K562 (cell line): ENCODE measurements around the gene TCP10L. TPM values are rescaled to one million over a fixed set of nuclear protein-coding genes. Genes with fewer than 3 reads are reported as not detected.
A peak's percentile ranks its signal among the peaks of the same experiment; 100 is the strongest.

ENCODE experiments used
- ATAC-seq: fragments of 200-7000 bp; cut with Tn5 transposase; 3 replicates; pipeline ENCODE4 v1.9.1; 2020; ENCODE audit warnings: moderate library complexity
- BruUV-seq: library from RNA; stranded (reverse); fragments of 400-500 nt; replicated peaks from 2 replicates; lab custom pipeline; 2021; lab: Mats Ljungman, UMichigan
- CTCF ChIA-PET: fragments of 300-600 bp; formaldehyde crosslinking; extraction: SDS; loops from one replicate; lab custom pipeline; 2021; ENCODE audit warnings: low intra/inter-chr PET ratio; lab: Yijun Ruan, JAX
- POLR2A ChIA-PET: fragments of 300-600, 350-650 bp; sonication (Branson Sonifier 250); formaldehyde crosslinking; extraction: SDS; loops from one replicate; lab custom pipeline; 2021; ENCODE audit warnings: antibody characterized with exemption, inconsistent platforms; lab: Yijun Ruan, JAX
- DNase-seq, 4 experiments: peaks; one replicate each; pipeline versions ENCODE4 v3.0.0 to v3.0.0-alpha.2; 2011 to 2018; ENCODE audit warnings: low spot score in 3 of 4, mixed read lengths in 3 of 4; ENCODE audit errors: extremely low read depth in 1 of 4
- FAIRE-seq: peaks from 2 replicates; lab custom pipeline; 2011; peaks lifted over from hg19 to GRCh38; lab: Jason Lieb, UNC
- H2AFZ ChIP-seq: 2 replicates; pipeline ENCODE4 v1.6.0; 2011; ENCODE audit warnings: low read depth, low read length, control low read depth, inconsistent platforms
- H3K27ac ChIP-seq: fragments of 200-600 bp; 3 replicates; pipeline ENCODE4 v1.8.0; 2011; ENCODE audit warnings: low read depth, mild to moderate bottlenecking, control low read depth, inconsistent platforms, low read length, moderate library complexity, mixed read lengths; ENCODE audit errors: extremely low read depth
- H3K27me3 ChIP-seq, 2 experiments: fragments of 300-600 bp in 1 of 2; 2 replicates in 1 of 2; 3 replicates in 1 of 2; pipeline versions ENCODE4 v1.6.0 to v1.8.0; 2011; ENCODE audit warnings: inconsistent platforms in 2 of 2, low read length in 2 of 2, mild to moderate bottlenecking in 1 of 2, mixed read lengths in 1 of 2, moderate library complexity in 1 of 2; ENCODE audit not compliant: control insufficient read depth in 2 of 2, insufficient read depth in 2 of 2
- H3K36me3 ChIP-seq: fragments of 300-600 bp; 3 replicates; pipeline ENCODE4 v1.8.0; 2011; ENCODE audit warnings: mild to moderate bottlenecking, low read length, inconsistent platforms; ENCODE audit not compliant: control insufficient read depth, insufficient read depth
- H3K4me1 ChIP-seq, 2 experiments: fragments of 200-600 bp in 1 of 2; replicated peaks in 1 of 2; 2 replicates in 1 of 2; 3 replicates in 1 of 2; pipeline versions ENCODE4 v1.5.1 to v1.8.0; 2011; ENCODE audit warnings: inconsistent platforms in 2 of 2, low read length in 2 of 2, mild to moderate bottlenecking in 1 of 2, mixed read lengths in 1 of 2, moderate library complexity in 1 of 2; ENCODE audit not compliant: control insufficient read depth in 2 of 2, insufficient read depth in 2 of 2
- H3K4me2 ChIP-seq: 2 replicates; pipeline ENCODE4 v1.6.1; 2011; ENCODE audit warnings: low read length, control low read depth, inconsistent platforms, mixed read lengths; ENCODE audit not compliant: insufficient read depth
- H3K4me3 ChIP-seq: fragments of 200-600 bp; sonication (generic), shearing (Covaris generic); 2 replicates; pipeline ENCODE4 v1.5.1; 2016; ENCODE audit warnings: control low read depth, inconsistent platforms
- H3K79me2 ChIP-seq: fragments of 200-600 bp; 3 replicates; pipeline ENCODE4 v1.8.0; 2011; ENCODE audit warnings: low read length, inconsistent platforms; ENCODE audit not compliant: control insufficient read depth, insufficient read depth
- H3K9ac ChIP-seq, 2 experiments: 2 replicates each; pipeline versions ENCODE4 v1.6.0 to v1.6.1; 2011; ENCODE audit warnings: low read depth in 2 of 2, low read length in 2 of 2, control low read depth in 1 of 2, inconsistent platforms in 1 of 2, mild to moderate bottlenecking in 1 of 2, mixed read lengths in 1 of 2; ENCODE audit not compliant: insufficient read depth in 1 of 2
- H3K9me1 ChIP-seq: one replicate; pipeline ENCODE4 v1.6.0; 2011; ENCODE audit warnings: inconsistent platforms, mild to moderate bottlenecking, low read length, moderate library complexity; ENCODE audit not compliant: control insufficient read depth, insufficient read depth
- H3K9me3 ChIP-seq: replicated peaks from 2 replicates; pipeline ENCODE4 v1.5.1; 2011; ENCODE audit warnings: low read depth, low read length, inconsistent platforms; ENCODE audit not compliant: control insufficient read depth, insufficient read depth
- H4K20me1 ChIP-seq: replicated peaks from 2 replicates; pipeline ENCODE4 v1.6.1; 2011; ENCODE audit warnings: low read length, inconsistent platforms, mixed read lengths; ENCODE audit not compliant: control insufficient read depth, insufficient read depth
- ERF ChIP-seq: fragments of 450-650 bp; formaldehyde crosslinking; IDR thresholded peaks from 2 replicates; pipeline ENCODE4 v1.4.0; 2020; ENCODE audit warnings: mild to moderate bottlenecking, mixed read lengths
- HNRNPLL ChIP-seq: fragments of 200-400 bp; formaldehyde crosslinking; IDR thresholded peaks from 2 replicates; pipeline ENCODE4 v1.6.1; 2017; ENCODE audit warnings: low read length, low read depth, mild to moderate bottlenecking; ENCODE audit not compliant: poor library complexity, severe bottlenecking
- KLF1 ChIP-seq: fragments of 450-650 bp; IDR thresholded peaks from 2 replicates; pipeline ENCODE4 v1.6.1; 2016; ENCODE audit warnings: missing genetic modification characterization, missing compliant biosample characterization
- MXI1 ChIP-seq: IDR thresholded peaks from 2 replicates; pipeline ENCODE4 v1.6.1; 2011; ENCODE audit warnings: low read depth, mild to moderate bottlenecking, improper control_type of control experiment, low read length
- NRF1 ChIP-seq, 2 experiments: fragments of 450-650 bp; IDR thresholded peaks in 1 of 2; conservative IDR thresholded peaks in 1 of 2; 2 replicates each; pipeline ENCODE4 v1.6.1; 2014; ENCODE audit warnings: mild to moderate bottlenecking in 2 of 2
- RHOXF2B ChIP-seq: fragments of 250-450 bp; sonication (Bioruptor Pico); conservative IDR thresholded peaks from 2 replicates; pipeline ENCODE4 v1.5.1; 2021
- TAF9B ChIP-seq: fragments of 450-650 bp; IDR thresholded peaks from 2 replicates; pipeline ENCODE4 v1.6.1; 2018; ENCODE audit warnings: mild to moderate bottlenecking; ENCODE audit not compliant: partially characterized antibody
- TCFL5 ChIP-seq: fragments of 250-450 bp; sonication (Bioruptor Pico); conservative IDR thresholded peaks from 2 replicates; pipeline ENCODE4 v1.6.1; 2021; ENCODE audit warnings: mild to moderate bottlenecking, moderate library complexity, matching md5 sums
- ZNF184 ChIP-seq: sonication (generic); formaldehyde crosslinking; IDR thresholded peaks from 2 replicates; pipeline ENCODE4 v1.5.0; 2020; ENCODE audit warnings: missing genetic modification reagents
- ZNF232 ChIP-seq: sonication (generic); formaldehyde crosslinking; IDR thresholded peaks from 2 replicates; pipeline ENCODE4 v1.8.0; 2022; ENCODE audit warnings: mild to moderate bottlenecking, missing genetic modification reagents
- ZNF263 ChIP-seq: sonication (generic); formaldehyde crosslinking; IDR thresholded peaks from 2 replicates; pipeline ENCODE4 v1.8.0; 2022; ENCODE audit warnings: mild to moderate bottlenecking, missing genetic modification reagents, borderline replicate concordance
- WGBS: fragments of 100-300 bp; shearing (Covaris generic); methylation state at CpG from one replicate; pipeline ENCODE4 v1.1.6; 2016; ENCODE audit warnings: low coverage, mixed read lengths; ENCODE audit not compliant: insufficient coverage; ENCODE audit errors: missing lambda C conversion rate; 5-methylcytosine and 5-hydroxymethylcytosine counted together
- in situ Hi-C: fragments of 300-500 bp; cut with MboI; formaldehyde crosslinking; loops from 4 replicates; pipeline ENCODE4 v1.15.0; 2018; ENCODE audit warnings: inconsistent platforms, mixed read lengths
- intact Hi-C: fragments of 100-400 bp; cut with micrococcal nuclease; formaldehyde crosslinking; loops from 2 replicates; pipeline ENCODE4 v1.14.2; 2022
- polyA plus RNA-seq, 8 experiments: library from polyadenylated mRNA; depleted of rRNA in 4 of 8; stranded (reverse) in 5 of 8; unstranded in 3 of 8; fragments of >200 nt; fragmentation: Nextera tagmentation in 2 of 8; fragmentation: Illumina TruSeq in 1 of 8; extraction: Ambion mirVana in 2 of 8; extraction: Trizol in 1 of 8; gene quantifications; 2 replicates each; pipeline versions ENCODE4 v1.2.1 to v1.2.3, GENCODE V29; 2011 to 2014; ENCODE audit warnings: inconsistent platforms in 1 of 8, missing spikeins in 1 of 8
- total RNA-seq, 7 experiments: library from RNA; depleted of rRNA in 6 of 7; stranded (reverse); fragments of >200 nt in 6 of 7; fragmentation: Illumina TruSeq in 2 of 7; extraction: Trizol in 2 of 7; gene quantifications; 2 replicates each; pipeline versions ENCODE4 v1.2.1 to v1.2.3, GENCODE V29; 2011 to 2021; ENCODE audit warnings: low replicate concordance in 1 of 7
- TF ChIP-seq, protein P1 (sequence below), 2 experiments: IDR thresholded peaks in 1 of 2; conservative IDR thresholded peaks in 1 of 2; 2 replicates each; pipeline ENCODE4 v1.6.1; 2016; ENCODE audit warnings: low read depth in 2 of 2, mild to moderate bottlenecking in 1 of 2, missing compliant biosample characterization in 1 of 2, missing genetic modification characterization in 1 of 2, moderate library complexity in 1 of 2
- TF ChIP-seq, protein P2 (sequence below): IDR thresholded peaks from 3 replicates; pipeline ENCODE4 v1.6.1; 2011; ENCODE audit warnings: borderline replicate concordance, mild to moderate bottlenecking, moderate library complexity; ENCODE audit not compliant: insufficient read length; ENCODE audit errors: extremely low read depth
- TF ChIP-seq, protein P3 (sequence below): fragments of 250-450 bp; sonication (Bioruptor Pico); IDR thresholded peaks from 2 replicates; pipeline ENCODE4 v1.4.0; 2020; ENCODE audit warnings: borderline replicate concordance

The TCP10L gene
- total and polyA plus RNA-seq, 9 of the 15 experiments (the other 6 are each of a cell fraction or from before 2014, with no cell fraction given) = 0.34 to 0.91 (median 0.56) TPM; not detected in 2

DNA sequence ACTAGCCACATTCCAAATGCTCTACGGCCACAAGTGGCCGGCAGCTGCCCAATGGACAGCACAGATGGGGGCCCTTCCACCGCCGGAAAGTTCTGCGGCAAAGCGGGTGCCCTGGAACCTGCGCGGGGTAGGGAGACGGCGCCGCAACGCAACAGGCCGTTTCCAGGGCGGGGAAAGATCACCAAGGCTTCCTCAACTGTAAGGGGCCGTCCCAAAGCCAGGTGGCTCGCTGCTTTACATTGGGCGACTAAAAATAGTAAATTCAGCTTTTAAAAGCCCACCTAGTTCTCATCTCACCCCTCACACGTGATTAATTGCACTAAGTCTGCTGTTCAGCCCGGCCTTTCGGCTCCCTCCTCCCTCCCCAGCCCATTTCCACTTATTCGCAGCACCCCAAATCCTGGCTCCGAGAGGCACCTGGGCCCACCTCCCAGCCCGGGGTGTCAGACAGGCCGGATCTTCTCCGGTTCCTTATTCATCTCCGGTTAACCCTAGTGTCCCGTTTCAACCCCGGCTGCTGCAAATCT is 26.2 kb upstream of the TCP10L start:
- H3K27ac ChIP-seq = peak overlapping the region; percentile 96
- DNase-seq (peak; percentile 50 to 68 (median 58)), ATAC-seq (peak; percentile 66), FAIRE-seq (no peak)
- peaks cover under 1 to 21% of the 10 kb centered on the region in 2 experiments; a peak in 4 of 5 replicates for H3K4me1 ChIP-seq
- H3K9ac ChIP-seq = peak overlapping the region; percentile 93 to 96
- peaks cover 4% of the 10 kb centered on the region for H3K9me1 ChIP-seq
- ChIA-PET CTCF (interaction anchor here (0.6 kb wide), 1 partner anchor 289 kb away, joined by 4 read pairs; no protein-coding TSS in a partner anchor), POLR2A (interaction anchor here (0.6 to 3.2 kb wide), 4 partner anchors 10 to 91 kb away, joined by 3 to 13 read pairs (median 6); no protein-coding TSS in a partner anchor)
- no peaks in the 10 kb centered on the region for H4K20me1 ChIP-seq
- in situ Hi-C loops (no loop called here), intact Hi-C loops (loop anchor here (5.0 kb wide), 2 partner anchors 161 to 219 kb away; partner anchors contain the start of genes PAXBP1 and URB1)
- peaks cover 32% of the 10 kb centered on the region for H3K79me2 ChIP-seq
- TSS peak; percentile 66 for BruUV-seq
- no peaks in the 10 kb centered on the region for H3K27me3 ChIP-seq
- peak overlapping the region; percentile 89 for H3K4me3 ChIP-seq
- 1% methylated on average over 28 of the region's 28 CpGs for WGBS
- no peaks in the 10 kb centered on the region for H3K9me3 ChIP-seq
- peak overlapping the region; percentile 98 for H3K4me2 ChIP-seq
- peak overlapping the region; percentile 100 for H2AFZ ChIP-seq
- H3K36me3 ChIP-seq = peaks cover 39% of the 10 kb centered on the region
- TF ChIP-seq ERF (CRISPR knock-in tag) (no peak), TAF9B (no peak), ZNF263 (no peak), MXI1 (no peak), ZNF184 (CRISPR knock-in tag) (no peak), NRF1 (conservative IDR thresholded peaks at IDR 0.05 in 1 of 2, IDR thresholded peaks at IDR 0.05 in 1 of 2) (peak; percentile 82 to 86), KLF1 (no peak), TCFL5 (CRISPR knock-in tag) (no peak), ZNF232 (CRISPR knock-in tag) (no peak), RHOXF2B (no peak), HNRNPLL (peak; percentile 19)
- TF ChIP-seq, protein P1, sequence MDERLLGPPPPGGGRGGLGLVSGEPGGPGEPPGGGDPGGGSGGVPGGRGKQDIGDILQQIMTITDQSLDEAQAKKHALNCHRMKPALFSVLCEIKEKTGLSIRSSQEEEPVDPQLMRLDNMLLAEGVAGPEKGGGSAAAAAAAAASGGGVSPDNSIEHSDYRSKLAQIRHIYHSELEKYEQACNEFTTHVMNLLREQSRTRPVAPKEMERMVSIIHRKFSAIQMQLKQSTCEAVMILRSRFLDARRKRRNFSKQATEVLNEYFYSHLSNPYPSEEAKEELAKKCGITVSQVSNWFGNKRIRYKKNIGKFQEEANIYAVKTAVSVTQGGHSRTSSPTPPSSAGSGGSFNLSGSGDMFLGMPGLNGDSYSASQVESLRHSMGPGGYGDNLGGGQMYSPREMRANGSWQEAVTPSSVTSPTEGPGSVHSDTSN (CRISPR knock-in tag; IDR thresholded peaks at IDR 0.05; ENCODE audit: low read depth) = no peak
- TF ChIP-seq, protein P1 (tag; conservative IDR thresholded peaks at IDR 0.05; ENCODE audit: low read depth) = no peak
- TF ChIP-seq, protein P2, sequence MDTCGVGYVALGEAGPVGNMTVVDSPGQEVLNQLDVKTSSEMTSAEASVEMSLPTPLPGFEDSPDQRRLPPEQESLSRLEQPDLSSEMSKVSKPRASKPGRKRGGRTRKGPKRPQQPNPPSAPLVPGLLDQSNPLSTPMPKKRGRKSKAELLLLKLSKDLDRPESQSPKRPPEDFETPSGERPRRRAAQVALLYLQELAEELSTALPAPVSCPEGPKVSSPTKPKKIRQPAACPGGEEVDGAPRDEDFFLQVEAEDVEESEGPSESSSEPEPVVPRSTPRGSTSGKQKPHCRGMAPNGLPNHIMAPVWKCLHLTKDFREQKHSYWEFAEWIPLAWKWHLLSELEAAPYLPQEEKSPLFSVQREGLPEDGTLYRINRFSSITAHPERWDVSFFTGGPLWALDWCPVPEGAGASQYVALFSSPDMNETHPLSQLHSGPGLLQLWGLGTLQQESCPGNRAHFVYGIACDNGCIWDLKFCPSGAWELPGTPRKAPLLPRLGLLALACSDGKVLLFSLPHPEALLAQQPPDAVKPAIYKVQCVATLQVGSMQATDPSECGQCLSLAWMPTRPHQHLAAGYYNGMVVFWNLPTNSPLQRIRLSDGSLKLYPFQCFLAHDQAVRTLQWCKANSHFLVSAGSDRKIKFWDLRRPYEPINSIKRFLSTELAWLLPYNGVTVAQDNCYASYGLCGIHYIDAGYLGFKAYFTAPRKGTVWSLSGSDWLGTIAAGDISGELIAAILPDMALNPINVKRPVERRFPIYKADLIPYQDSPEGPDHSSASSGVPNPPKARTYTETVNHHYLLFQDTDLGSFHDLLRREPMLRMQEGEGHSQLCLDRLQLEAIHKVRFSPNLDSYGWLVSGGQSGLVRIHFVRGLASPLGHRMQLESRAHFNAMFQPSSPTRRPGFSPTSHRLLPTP = no peak
- TF ChIP-seq, protein P3, sequence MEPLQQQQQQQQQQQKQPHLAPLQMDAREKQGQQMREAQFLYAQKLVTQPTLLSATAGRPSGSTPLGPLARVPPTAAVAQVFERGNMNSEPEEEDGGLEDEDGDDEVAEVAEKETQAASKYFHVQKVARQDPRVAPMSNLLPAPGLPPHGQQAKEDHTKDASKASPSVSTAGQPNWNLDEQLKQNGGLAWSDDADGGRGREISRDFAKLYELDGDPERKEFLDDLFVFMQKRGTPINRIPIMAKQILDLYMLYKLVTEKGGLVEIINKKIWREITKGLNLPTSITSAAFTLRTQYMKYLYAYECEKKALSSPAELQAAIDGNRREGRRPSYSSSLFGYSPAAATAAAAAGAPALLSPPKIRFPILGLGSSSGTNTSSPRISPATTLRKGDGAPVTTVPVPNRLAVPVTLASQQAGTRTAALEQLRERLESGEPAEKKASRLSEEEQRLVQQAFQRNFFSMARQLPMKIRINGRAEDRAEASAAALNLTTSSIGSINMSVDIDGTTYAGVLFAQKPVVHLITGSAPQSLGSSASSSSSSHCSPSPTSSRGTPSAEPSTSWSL (CRISPR knock-in tag) = no peak
